Cardiac atrium fibroblast (primary cell): ENCODE results near the gene SPTB. TPM values are rescaled to one million over a fixed set of nuclear protein-coding genes. Genes with fewer than 3 reads are reported as not detected.

Experiments used
- total RNA-seq: library from RNA; depleted of rRNA; stranded (reverse); fragments of >200 nt; gene quantifications from 2 replicates; pipeline ENCODE4 v1.2.3, GENCODE V29; 2015

Gene SPTB
- total RNA-seq: not detected in 2 replicates

DNA sequence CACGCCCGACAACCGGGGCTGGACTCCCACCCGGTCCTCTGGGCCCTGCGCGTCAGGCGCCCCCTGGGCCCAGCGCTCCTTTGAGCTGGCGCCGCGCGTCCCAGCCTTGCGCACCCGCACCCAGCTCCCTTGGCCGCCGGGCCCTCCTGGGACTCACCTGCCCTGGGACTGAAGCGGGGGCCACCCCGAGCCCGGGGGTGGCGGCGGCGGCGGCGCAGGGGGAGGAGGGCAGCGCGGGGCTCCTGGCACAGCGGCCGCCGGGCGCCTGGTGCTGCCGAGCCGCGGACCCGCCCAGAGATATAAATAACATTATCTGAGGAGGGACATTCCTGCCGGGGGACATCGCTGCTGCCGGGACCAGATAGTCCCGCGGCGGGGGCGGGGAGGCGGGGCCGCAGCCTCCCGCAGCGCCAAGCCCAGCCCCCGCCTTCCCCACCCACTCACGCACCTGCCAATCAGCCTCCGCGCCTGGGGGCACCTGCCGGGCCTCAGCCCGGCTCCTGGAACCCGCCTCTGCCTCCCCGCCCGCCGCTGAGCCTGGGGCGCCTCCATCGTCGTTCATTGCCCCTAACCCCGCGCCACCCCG is at the start of gene SPTB:
TSS of gene SPTB (minus strand) at position 273 of the 586 bp plus-strand sequence. CDS start 56,813 bp downstream, outside the sequence.

DNA sequence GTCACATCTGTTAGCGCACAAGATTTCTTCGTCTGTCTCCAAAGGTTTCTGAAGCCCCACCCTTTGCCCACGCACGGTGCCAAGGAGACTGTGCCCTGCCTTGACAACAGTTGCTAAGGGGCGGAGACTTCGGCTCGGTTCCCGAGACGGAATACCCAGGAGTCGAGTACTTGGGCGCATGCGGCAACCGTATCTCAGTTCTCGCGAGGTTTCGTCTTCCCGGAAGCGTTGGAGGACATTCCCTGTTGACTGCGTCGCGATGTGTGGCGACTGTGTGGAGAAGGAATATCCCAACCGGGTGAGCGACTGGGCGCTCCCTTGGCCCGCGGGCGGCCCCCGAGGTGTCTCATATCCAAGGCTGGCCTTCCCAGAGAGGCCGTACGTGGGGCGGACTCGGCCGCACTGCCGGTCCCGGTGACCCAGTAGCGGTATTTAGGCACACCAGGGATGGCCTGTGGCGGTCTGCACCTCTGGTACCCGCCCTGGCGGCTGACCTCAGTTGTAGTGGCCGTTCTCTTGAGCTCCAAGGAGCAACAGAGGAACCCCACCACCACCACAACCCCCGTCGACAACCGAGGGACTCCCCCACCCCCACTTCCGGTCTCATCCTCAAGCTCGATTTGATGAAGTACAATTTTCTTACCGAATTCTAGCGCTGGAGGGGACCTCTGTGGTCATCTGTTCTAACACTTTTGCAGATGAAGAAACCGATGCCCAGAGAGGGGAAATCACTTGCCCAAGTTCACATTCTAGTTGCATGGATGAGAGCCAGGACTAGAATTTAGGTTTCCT is 34.7 kb upstream of the SPTB start, which contains the start of gene CHURC1:
TSS of gene CHURC1 (plus strand) at position 219 of the 792 bp plus-strand sequence. CDS start at position 260, 41 bp downstream.

DNA sequence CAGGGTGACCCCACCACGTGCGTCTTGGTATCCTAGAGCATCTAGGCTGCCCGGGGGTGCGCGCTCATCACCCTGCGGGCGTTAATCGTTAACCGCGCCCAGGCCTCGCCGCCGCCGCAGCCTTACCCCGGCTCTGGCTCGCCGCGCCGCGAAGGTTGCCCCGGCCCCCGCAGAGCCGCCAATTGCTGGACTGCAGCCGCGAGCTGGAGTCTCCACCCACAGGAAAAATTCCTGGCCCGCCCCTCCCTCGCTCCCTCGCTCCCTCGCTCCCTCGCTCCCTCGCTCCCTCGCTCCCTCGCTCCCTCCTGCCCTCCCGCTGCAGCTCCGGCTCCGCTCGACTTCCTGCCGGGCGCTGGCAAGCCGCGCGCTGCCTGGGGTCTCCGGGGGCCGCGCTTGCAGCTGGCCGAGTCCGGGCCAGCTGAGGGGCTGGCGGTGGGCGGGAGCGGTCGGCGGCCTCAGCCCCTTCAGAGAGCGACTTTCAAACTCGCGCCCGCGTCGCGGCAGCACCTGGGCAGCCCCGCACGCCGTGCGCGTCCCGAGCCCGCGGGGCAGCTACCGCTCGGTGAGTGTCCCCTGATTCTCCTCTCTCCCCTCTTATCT is 175.5 kb downstream of the SPTB start, which contains the start of gene PLEKHG3:
TSS of gene PLEKHG3 (plus strand) at position 282 of the 600 bp plus-strand sequence. CDS start 23,208 bp downstream, outside the sequence.

Other genes with a start within 250 kb of the SPTB start
- 12.6 and 14.4 TPM in 2 replicates for gene PLEKHG3, start 175.5 kb downstream of the SPTB start, total RNA-seq
- gene CHURC1, start 34.5 kb upstream of the SPTB start, total RNA-seq: 53.3 and 59.9 TPM in 2 replicates
- gene GPX2, start 62.8 kb upstream of the SPTB start, total RNA-seq: not detected in 2 replicates
- gene RAB15, start 92.4 kb upstream of the SPTB start, total RNA-seq: 7.0 and 7.6 TPM in 2 replicates
- 11.4 and 12.5 TPM in 2 replicates for gene FNTB, start 107.0 kb upstream of the SPTB start, total RNA-seq
- 38.6 and 41.2 TPM in 2 replicates for gene MAX, start 222.6 kb upstream of the SPTB start, total RNA-seq